ENCODE measurements around the gene IQCE. TPM values are rescaled to one million over a fixed set of nuclear protein-coding genes. Genes with fewer than 3 reads are reported as not detected.
"Not testable (repeated sequence)": the region's sequence is repeated elsewhere in the genome, so short reads cannot be mapped to it uniquely, and the experiment has no call there.

Gene IQCE
- polyA plus RNA-seq, 1 donor, result 5.4 TPM

DNA sequence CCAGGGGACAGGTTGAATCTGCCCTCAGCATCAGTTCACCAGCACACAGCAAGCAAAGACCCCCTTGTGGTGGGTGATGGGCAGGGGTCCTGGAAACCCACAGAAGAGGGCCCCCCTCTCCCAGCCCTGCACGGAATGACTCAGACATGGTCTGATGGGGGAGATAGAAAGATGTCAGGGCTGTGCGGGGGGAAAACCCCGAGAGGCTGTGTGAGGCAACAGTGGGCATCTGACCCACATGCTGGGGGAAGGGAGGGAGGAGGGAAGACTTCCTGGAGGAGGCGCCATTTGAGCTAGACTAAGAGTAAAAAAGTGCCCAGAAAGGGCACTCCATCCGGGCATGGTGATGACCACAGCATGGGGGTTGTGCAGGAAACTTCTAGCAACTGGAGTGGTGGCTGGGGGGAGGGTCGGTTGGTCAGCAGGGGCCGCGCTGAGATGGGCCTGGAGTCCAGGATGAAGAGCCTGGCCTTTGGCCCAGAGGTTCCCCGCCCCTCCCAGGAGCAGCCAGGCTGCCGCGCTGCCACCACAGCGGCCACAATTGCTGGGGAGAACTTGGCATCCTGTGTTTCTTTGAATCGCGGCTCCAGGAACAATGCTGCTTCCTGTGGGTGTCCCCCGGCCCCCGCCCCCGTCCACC is 36.7 kb upstream of the IQCE start:
- no peak for DNase-seq (ENCODE audit: low read depth)

DNA sequence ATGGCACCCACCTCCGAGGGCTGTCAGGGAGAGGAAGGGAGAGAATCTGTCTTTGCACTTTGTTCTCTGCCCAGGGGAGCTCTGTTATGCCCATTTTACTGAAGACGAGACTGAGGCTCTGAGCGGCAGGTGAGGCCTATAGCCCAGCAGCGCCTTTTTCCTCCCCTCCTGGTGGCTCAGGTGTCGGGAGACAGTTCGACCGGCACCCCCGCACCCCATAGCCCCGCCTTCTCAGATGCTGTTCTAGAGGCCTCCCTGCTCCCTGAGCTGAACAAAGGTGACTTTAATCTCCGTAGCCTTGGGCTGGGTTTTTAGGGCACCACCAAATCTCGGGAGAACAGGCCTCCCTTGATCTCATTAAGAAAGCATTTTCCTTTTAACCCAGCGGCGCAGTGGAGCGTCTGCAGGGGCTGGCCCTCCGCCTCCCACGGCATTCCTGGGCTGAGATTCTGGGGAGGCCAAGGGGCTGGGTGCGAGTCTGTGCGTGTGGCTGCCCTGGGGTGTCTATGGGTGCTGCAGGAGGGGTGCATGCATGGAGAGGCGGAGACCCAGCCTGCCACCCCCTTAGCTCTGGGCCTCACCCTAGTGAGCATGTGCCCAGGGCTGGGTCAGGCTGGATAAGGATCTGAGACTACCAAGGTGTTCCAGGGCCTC is 35.9 kb upstream of the IQCE start:
- DNase-seq (ENCODE audit: low read depth), result no peak

DNA sequence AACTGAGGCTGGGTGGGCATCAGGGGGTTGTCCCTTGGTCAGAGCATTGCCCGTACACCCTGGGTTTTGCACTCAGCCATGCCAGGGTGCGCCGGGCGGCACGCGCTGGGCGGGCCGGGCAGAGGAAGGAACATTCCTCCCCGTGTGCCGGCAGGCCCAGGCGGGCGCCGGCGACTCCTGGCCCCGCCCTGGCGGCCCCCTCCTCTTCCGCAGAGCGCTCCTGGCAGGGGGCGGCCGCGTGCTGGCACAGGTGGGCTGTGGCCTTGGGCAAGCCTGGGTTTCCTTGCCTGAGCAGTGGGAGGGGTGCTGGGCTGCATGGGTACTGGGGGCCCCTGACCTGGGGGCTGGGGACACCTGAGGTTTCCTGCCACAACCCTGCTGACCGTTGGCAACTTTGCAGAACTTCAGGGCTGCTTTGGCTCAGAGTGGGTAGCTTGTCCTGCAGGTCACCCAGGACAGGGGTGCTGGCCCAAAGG is 35.3 kb upstream of the IQCE start:
- no peak for DNase-seq (ENCODE audit: low read depth)

DNA sequence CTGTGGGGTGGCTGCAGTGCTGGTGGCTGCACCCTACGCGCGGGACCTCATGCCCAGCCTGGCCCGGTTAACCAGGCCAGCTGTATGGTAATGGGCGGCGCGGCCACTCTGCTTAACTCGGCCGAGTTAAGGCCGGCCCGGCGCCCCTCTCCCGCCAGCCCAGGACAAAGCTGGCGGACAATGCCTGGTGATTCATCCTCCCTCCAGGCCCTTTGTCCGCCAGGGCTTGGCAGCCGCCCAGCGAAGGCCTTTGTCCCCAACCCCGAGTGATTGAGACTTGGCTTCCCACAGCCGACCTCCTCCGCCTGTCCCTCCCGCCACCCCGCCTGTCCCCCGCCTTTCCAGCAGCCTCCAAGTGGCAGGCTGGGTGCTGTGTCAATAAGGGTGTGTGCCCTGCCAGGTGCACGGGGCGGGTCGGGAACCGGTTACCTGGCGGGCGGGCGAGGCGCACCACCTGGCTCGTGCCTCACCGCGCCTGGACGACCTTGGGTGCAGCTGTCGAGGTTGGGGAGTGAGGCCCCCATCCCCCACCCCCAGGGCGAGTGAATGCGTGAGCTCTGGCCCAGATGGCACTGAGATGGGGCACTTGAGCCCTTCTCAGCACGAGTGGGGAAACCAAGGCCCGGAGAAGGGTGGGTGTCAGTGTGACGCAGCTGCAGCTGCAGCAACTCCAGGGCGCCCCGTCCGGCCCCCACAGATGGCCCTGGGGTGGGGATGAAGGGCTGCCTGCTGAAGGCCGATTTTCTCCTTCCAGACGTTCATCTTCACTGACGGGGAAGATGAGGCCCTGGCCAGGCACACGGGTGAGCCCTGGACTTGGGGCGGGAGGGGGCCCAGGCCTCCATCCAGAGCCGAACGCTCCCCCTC is 34.6 kb upstream of the IQCE start:
- DNase-seq (ENCODE audit: low read depth), result no peak

DNA sequence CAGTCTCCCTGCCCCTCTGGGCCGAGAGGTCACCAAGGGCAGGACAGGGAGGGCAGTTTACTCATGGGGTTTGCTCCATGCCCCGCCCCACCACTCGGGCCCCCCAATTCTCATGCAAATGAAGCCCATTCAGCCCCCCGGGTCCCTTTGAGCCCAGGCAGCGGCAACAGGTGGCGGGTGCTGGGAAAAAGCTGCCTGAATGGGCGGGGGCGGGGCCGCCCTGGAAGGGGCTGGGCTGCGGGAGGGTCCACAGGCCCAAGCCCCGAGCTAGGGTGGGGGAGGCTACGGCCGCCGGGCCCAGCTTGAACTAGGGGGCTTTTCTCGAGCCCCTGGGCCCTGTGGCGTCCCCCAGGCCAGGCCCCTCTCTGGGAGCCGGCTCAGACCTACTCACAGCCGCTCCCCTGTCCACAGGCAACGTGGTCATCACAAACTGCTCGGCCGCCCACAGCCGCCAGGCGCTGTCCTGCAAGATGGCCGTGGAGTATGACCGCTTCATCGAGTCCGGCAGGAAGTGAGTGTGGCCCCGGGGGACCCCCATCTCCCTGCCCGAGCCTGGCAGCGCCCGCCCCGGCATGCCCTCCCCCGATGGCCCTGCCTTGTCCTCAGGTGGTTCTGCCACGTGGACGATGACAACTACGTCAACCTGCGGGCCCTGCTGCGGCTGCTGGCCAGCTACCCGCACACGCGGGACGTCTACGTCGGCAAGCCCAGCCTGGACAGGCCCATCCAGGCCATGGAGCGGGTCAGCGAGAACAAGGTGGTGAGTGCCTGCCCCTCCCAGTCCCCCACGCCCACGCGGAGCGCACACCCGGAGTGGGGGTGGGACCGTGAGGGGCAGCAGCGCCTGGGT is 33.7 kb upstream of the IQCE start:
- no peak for DNase-seq (ENCODE audit: low read depth)

DNA sequence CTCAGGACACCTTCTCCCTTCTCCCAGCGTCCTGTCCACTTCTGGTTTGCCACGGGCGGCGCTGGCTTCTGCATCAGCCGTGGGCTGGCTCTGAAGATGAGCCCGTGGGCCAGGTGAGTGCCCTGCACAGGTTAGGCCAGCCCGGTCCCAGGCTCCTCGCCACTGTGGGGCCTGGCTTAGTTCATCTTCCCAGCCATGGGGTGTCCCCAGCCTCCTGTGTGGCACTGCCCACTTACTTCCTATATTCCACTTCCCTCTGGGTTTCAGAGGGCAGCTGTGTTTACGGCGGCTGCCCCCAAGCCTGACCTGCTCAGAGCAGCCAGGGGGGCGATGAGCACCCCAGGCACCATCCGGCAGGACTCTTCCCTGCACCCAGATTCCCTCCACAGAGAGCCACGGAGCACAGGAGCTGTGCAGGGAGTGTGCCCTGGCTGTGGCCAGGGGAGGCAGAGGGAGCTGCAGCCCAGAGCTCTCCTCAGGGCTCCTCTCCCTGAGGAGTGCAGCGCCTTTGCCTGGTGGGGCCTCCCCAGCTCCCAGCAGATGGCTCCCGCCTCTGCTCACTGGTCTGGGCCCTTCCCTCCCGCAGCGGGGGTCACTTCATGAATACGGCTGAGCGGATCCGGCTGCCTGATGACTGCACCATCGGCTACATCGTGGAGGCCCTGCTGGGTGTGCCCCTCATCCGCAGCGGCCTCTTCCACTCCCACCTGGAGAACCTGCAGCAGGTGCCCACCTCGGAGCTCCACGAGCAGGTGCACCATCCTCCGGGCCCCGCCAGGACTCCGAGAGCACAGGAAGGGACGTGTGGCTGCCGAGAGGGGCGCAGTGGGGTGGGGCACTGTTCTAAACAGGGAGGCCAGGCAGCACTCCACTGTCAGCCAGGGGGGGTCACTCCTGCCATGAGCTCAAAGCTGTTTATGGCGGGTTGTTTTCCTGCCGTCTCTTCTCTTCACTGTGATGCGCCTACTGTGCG is 32.8 kb upstream of the IQCE start:
- no peak for DNase-seq (ENCODE audit: low read depth)

DNA sequence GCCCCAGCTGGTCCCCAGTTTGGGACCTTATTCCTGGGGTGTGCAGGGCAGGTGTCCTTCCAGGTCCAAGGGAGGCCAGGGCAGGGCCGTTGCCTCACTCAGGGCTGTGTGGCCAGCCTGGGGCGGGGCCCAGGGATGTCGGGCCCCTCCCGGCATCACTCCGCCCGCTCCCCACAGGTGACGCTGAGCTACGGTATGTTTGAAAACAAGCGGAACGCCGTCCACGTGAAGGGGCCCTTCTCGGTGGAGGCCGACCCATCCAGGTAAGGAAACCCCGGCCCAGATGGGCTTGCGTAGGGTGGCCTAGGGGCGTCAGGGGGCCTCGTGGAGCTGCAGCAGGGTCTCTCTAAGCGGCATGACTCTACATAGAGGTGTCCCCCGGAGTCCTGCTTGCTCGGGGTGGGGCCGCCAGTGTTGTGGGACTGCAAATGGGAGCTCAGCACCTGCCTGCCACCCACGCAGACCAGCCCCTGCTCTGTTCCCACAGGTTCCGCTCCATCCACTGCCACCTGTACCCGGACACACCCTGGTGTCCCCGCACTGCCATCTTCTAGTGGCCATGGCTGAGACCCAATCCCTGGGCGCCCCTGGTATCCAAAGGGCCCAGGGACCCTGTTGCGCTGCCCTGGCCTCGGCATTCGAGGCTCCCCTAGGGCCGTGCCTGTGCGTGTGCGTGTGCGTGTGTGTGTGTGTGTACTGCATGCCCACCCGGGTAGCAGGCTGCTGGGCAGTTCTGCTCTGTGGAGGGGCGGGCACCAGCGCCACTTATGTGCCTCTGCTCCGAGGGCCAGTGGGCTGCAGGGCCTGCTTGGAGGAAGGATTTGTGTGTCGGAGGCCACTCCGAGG is 31.9 kb upstream of the IQCE start:
- DNase-seq (ENCODE audit: low read depth), result no peak

DNA sequence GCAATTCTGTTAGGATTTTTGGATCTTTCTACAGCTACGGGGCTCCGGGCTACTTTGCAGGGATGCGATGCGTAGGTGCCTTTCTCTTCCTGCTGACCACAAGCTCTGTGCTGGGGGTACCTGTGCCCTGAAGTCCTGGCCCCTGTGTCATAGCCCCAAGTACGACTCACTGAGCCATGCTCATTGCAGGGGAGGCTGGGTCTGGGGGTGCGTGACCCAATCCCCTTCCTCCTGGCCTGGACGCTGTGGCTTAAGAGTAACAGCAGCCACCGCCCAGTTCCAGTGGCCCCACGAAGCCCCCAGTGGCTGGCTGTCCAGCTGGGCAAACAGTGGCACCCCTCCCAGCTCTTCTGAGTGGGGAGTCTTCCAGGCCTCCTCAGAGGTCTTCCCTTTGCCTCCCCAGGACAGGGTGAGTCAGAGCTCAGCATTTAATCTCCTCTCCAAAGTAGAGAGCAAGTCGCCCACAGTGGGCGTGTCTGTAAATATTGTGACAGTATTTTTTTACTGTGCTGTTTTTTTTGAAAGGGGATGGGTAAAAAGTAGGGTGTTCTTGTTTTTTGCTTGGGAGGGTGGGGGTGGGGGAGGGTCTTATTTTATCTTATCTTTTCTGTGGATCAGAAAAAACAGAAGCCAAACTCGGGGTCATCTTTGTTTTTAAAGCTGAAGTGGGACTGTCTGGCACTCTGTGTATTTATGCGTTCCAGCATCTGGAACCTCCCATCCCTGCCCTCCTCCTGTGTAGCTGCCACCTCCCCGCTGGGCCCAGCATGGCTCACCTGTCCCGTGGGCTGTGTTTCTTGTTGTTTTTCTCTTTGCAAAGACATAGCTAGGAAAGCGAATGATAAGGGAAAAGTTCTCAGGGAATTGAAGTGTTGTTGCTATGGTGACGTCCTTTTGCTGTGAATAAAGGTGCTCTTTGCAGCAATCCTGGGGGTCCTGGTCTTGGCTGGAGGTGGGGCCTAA is 31.0 kb upstream of the IQCE start:
- no peak for DNase-seq (ENCODE audit: low read depth)

DNA sequence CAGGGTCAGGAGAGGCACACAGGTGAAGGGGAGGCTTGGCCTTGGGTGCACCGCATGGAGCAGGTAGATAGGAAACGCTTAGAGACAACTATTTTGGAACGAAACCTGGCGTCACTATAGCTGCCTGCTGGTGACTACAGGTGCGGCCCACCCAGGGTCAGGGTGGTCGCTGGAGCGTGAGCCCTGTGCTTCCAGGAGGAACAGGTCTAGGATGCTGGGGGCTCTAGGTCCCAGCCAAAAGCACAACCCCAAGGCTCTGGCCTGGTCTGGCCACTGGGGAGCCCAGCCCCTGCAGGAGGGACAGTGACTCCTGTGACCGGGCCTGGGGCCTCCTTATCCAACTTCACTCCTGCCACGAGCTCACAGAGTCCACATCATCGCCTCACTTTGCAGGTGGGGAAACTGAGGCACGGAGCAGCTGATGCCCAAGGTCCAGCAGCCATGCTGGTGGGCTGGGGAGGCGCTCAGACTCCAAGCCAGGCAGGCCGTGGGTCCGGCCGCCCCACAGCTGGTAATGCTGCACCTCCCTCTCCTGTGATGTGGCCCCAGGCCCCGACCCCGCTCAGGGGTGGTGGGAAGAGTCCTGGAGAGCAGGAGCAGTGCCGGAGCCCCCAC is 30.2 kb upstream of the IQCE start:
- no peak for DNase-seq (ENCODE audit: low read depth)

DNA sequence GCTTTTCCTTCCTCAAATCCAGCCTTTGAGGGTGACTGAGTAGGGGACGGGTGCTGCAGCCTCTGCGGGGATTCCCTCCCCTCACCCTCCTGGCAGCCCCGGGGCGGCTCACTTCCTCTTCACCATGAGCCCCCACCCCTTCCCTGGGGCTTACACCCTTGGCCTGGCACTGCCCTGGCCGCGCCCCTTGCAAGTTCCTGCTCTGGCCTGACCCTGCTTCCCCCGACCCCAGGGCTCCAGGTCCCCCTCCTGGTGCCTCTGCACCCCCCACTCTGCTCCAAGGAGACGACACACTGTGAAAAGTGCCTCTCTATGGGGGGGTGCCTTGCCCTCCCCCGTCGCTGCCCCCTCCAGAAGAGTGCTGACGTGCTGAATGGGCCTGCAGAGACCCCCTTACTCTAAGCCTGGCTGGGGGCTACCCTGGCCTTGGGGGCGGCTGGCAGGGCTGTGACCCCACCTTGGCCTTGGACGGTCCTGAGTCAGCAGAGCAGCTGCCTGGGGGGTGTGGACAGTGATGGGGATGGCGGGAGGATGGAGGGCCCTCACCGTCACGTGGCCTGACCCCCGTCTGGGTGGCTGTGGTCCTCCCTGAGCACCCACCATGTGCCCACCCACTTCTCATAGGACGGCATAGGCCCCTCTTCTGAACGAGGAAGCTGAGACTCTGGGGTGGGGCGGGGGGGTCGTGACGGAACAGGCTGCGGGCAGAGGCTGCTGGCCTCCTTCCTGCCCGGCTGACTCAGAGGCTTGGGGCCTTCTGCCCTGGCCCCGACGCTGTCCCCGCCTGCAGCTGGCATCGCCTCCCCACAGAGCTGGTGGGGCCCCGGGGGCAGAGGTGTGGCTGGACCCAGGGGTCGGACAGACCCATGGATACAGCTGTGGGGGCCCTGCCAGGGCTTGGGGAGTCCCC is 29.4 kb upstream of the IQCE start:
- no peak for DNase-seq (ENCODE audit: low read depth)

DNA sequence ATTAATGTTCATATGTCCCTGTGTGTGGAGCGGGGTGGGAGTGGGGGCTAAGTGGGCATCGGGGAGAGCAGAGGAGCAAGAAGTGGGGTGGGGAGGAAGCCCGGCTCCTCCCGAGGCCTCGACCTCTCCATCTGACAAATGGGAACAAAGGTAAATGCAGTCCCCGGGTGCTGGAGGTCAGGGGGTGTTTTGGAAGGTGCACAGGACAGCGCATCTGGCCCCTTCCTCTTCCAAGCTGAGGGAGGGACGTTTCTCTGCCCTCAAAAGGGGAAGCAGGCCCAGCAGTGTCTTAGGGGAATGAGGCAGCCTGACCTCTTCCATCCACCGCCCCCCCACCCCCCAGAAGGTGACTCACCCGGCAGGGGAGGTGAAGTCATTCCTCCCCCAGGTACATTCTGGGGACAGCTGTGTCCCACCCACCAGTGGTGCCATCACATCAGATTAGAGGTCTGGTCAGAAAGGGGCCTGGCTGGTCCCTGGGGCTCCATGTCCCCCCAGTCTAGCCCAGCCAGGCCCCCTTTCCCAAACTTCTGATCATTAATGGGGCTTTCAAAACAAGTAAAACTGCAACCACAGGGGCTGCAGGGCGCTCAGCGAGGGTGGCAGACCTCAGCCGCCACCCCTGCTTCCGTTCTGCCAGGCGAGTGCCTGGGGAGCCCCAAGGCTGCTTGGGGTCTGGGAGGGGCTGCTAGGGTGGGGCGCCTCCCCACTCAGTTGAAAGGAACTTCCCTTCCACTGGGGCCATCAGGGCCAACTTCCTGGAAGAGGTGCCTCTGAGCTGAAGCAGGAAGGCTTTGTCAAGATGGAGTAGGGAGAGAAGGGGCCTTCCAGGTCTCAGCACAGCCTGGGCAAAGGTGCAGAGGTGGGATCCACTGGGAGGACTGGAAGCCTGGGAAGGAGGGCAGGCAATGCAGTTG is 28.4 kb upstream of the IQCE start:
- no peak for DNase-seq (ENCODE audit: low read depth)

DNA sequence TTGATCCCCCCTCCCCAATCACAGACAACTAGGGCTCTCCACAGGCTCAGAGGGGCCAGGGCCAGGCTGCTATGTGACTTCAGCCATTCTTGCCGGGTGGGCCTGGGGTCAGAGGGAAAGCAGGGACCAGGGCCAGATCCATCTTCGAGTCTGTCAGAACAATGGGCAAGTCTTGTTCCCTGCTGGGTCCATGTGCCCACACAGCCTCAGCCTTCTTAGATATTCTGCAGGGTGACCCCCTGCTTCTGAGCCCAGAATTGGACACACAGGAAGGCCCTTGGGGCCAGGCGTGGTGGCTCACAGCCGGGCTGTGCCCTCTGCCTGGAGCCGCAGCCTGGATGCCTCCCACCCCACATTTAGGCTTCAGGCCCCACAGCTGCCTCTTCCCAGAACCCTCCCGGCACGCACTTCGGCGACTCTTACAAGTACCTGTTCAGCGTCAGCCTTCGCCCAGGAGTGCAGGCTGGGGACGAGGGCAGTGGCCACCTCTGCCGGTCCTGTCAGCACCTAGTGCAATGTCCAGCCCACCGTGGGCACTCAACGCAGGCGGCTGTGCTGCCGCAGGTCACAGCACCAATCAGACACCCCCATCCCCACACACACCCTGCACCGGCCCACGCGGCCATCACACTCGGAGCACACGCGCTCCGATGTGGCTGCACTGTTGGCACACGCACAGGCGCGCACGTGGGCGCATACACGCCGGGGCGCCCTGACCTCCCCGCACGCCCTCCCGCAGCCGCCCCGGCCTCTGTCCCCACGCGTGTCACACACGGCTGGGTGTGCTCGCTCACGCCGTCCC is 27.6 kb upstream of the IQCE start:
- DNase-seq (ENCODE audit: low read depth), result not testable (repeated sequence)

DNA sequence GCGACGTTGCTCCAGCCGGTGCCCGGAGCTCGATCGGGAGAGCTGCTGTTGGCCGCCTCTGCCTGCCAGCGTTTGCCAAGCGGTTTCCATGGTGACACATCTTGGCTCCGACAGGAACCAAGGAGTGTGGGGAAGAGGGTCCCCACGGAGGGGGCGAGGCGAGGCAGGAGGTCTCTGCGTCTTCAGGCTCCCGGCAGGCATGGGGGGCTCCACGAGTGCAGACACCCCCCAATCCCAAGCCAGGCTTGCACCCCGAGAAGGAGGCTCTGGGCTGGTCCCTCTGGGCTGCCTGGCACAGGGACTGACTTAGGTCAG is 27.0 kb upstream of the IQCE start:
- DNase-seq (ENCODE audit: low read depth), result not testable (repeated sequence)

DNA sequence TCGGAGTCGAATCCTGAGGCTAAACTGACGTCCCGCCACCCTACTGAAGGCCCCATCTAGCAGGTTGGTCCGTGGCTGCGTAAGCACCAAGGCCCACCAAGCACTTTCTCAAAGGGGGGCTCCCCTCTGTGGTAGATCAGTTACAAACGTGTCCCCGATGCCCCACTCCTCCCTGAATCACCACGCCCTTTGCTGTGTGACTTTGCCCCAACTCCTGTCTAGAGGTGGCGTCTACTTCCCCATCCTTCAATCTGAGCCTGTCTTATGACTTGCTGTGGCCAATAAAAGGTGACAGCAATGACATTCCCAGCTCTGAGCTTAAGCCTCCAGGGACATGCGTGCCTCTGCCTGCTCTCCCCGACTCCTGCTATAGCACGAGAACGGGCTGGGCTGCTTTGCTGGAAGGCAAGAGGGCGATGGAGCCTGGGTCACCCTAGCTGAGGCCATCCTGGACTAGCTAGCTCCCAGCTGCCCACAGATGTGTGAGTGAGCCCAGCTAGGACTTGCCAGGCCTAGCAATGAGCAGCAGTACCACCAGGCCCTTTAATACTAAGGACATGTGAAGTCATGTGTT is 26.5 kb upstream of the IQCE start:
- DNase-seq (ENCODE audit: low read depth), result not testable (repeated sequence)

DNA sequence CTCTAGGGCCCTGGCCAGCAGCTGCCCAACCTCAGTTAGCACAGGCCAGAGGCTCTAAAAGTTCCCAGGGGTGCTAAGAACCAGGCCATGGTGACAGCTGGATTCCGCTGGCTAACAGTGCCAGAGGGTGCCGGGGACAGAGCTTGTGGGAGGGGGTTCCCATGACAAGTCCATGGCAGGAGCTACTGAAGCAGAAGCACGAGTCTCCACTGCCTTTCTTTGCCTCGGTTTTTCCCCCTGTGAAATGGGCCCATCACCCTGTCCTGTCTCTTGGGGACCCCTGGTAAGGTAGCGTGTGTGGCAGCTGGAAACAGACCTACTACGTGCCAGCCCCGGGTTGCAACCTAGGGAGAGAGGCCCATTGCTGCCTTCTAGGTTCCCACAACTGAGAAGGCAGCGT is 26.0 kb upstream of the IQCE start:
- DNase-seq (ENCODE audit: low read depth), result not testable (repeated sequence)

All from forelimb muscle (tissue), 1 donor.